SU-DHL-6 (cell line): ENCODE data around the gene CFP.

Experiments used
- H2AFZ ChIP-seq: fragments of 200-600 bp; sonication (generic); 2 replicates; pipeline ENCODE4 v1.6.1; 2014; ENCODE audit warnings: low read depth, mild to moderate bottlenecking, moderate library complexity, mixed read lengths, antibody characterized with exemption, low read length; ENCODE audit not compliant: severe bottlenecking
- H3F3A ChIP-seq: fragments of 200-600 bp; shearing (Covaris generic); 2 replicates; pipeline ENCODE4 v1.6.0; 2016; ENCODE audit warnings: antibody characterized with exemption, mild to moderate bottlenecking; ENCODE audit not compliant: insufficient read depth
- H3K27ac ChIP-seq: fragments of 200-600 bp; sonication (generic); 2 replicates; pipeline ENCODE4 v1.5.1; 2016; ENCODE audit warnings: low read depth, mild to moderate bottlenecking, low read length, moderate library complexity, mixed read lengths
- H3K27me3 ChIP-seq: fragments of 200-600 bp; sonication (generic), shearing (Covaris generic); 2 replicates; pipeline ENCODE4 v1.6.0; 2014; ENCODE audit warnings: mild to moderate bottlenecking, low read length
- H3K36me3 ChIP-seq: fragments of 200-600 bp; sonication (generic); 2 replicates; pipeline ENCODE4 v1.6.1; 2014; ENCODE audit warnings: mild to moderate bottlenecking, low read length, mixed read lengths
- H3K4me2 ChIP-seq: fragments of 300-600, 200-600 bp; shearing (Covaris generic), sonication (generic); 2 replicates; pipeline ENCODE4 v1.6.0; 2014; ENCODE audit warnings: low read length, low read depth, mild to moderate bottlenecking; ENCODE audit not compliant: poor library complexity, severe bottlenecking
- H3K4me3 ChIP-seq: fragments of 200-600 bp; sonication (generic); 2 replicates; pipeline ENCODE4 v1.5.1; 2014; ENCODE audit warnings: antibody characterized with exemption, low read length, mild to moderate bottlenecking, mixed read lengths; ENCODE audit not compliant: insufficient read depth, poor library complexity, severe bottlenecking
- H3K79me2 ChIP-seq: fragments of 200-600 bp; sonication (generic); 2 replicates; pipeline ENCODE4 v1.6.1; 2014; ENCODE audit warnings: mild to moderate bottlenecking, low read length, moderate library complexity; ENCODE audit not compliant: insufficient read depth
- H3K9ac ChIP-seq: fragments of 200-600 bp; sonication (generic); 2 replicates; pipeline ENCODE4 v1.7.0; 2014; ENCODE audit warnings: mild to moderate bottlenecking, low read length
- H3K9me2 ChIP-seq: fragments of 200-600 bp; sonication (generic); replicated peaks from 2 replicates; pipeline ENCODE4 v1.6.1; 2014; ENCODE audit warnings: low read length; ENCODE audit not compliant: insufficient read depth
- H3K9me3 ChIP-seq: fragments of 200-600 bp; sonication (generic); 2 replicates; pipeline ENCODE4 v1.6.1; 2014; ENCODE audit warnings: low read length, mixed read lengths; ENCODE audit not compliant: insufficient read depth
- H4K20me1 ChIP-seq: fragments of 200-600 bp; sonication (generic); 2 replicates; pipeline ENCODE4 v1.6.1; 2014; ENCODE audit warnings: low read depth, mild to moderate bottlenecking, antibody characterized with exemption, low read length, moderate library complexity, mixed read lengths
- EZH2phosphoT487 ChIP-seq: fragments of 200-600 bp; sonication (generic), shearing (Covaris generic); conservative IDR thresholded peaks from 2 replicates; pipeline ENCODE4 v1.6.1; 2018; ENCODE audit warnings: mild to moderate bottlenecking, antibody characterized with exemption, low read length, moderate library complexity, mixed read lengths
- TF ChIP-seq, protein P1 (sequence below): fragments of 200-600 bp; sonication (generic); IDR thresholded peaks from one replicate; pipeline ENCODE4 v1.5.1; 2017; ENCODE audit warnings: antibody characterized with exemption, mild to moderate bottlenecking, low read length, moderate library complexity; ENCODE audit not compliant: insufficient read depth, poor library complexity, severe bottlenecking

CFP gene

DNA sequence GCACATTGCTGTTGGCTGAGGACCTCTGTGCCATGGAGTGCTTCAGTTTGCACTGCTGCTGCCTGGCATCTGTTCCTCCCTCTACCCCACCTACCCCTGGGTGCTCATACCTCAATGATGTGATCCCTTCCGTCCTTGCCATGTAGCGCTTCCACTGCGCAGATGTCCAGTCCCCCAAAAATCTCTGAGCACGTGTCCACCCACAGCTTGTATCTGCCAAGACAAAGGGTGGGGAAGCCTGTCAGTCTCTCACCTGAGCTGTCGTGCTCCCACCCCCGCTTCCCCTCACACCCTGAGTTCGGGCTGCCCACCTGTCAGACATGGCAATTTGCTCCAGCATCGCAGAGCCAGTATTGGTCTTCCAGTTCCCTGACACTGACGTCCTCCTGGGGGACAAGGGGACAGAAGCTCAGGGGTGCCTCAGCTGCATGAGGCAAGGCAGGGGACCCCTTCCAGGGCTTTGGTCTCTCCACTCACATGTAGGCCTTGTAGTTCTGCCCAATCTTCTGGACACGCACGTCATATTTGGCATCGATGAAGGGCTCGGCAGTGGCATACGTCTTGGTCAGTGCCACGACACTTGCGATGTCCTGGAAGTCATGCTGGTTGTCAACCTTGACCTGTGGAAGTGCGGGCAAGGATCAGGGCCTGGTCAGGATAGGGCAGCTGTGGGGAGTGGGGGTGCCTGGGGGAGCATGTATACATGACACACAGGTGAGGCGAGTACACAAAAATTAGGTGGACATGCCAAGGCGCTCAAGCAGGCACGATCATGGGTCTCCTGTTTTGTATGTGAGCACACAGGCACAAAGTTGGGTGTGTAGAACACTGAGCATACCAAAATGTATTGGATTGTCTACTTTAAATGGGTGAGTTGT, 53.5 kb downstream of the CFP start:
- Histone ChIP-seq H3K9me3 (no peaks in the 10 kb centered on the region), H4K20me1 (no peaks in the 10 kb centered on the region)

DNA sequence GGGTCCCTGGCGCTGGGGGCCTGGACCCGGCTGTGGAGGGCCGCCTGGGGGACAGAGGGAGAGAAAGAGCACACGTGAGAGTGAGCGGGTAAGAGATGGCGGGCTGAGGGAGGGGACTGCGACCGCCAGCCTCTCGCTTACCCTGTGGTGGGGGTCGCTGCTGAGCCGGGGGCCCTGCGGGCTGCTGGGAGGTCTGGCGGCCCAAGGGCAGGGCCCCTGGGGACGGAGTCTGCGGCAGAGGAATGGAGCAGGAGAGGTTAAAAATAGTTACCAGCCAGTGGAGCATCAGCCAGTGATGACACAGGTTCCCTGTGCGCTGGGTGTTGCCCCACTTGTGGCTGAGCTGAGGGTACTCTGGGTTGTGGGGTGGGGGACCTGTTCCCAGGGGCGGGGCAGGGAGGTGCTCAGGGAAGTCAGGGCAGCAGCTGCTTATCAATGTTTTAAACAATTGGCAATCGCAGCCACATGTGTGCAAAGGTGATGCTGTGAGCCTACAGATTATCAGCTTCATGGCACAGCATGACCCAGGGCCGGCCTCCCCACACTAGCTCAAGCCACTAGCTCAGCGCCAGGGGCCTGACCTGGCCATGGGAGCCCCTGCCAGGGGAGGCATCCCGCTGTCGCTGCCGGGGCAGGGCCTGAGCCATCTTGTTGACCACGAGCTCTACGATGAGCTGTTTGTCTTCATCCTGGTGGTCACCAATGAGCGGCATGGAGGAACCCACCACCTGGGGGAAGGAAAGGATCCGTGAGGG, 55.0 kb downstream of the CFP start:
- no peak overlapping the region for H3K27ac ChIP-seq
- H3K36me3 ChIP-seq, result no peaks in the 10 kb centered on the region
- H3K9ac ChIP-seq, result no peak overlapping the region
- H2AFZ ChIP-seq, result no peak overlapping the region
- no peaks in the 10 kb centered on the region for H3F3A ChIP-seq
- TF ChIP-seq EZH2phosphoT487, result no peak
- TF ChIP-seq, protein P1, sequence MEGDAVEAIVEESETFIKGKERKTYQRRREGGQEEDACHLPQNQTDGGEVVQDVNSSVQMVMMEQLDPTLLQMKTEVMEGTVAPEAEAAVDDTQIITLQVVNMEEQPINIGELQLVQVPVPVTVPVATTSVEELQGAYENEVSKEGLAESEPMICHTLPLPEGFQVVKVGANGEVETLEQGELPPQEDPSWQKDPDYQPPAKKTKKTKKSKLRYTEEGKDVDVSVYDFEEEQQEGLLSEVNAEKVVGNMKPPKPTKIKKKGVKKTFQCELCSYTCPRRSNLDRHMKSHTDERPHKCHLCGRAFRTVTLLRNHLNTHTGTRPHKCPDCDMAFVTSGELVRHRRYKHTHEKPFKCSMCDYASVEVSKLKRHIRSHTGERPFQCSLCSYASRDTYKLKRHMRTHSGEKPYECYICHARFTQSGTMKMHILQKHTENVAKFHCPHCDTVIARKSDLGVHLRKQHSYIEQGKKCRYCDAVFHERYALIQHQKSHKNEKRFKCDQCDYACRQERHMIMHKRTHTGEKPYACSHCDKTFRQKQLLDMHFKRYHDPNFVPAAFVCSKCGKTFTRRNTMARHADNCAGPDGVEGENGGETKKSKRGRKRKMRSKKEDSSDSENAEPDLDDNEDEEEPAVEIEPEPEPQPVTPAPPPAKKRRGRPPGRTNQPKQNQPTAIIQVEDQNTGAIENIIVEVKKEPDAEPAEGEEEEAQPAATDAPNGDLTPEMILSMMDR, result no peak
- H3K9me3 ChIP-seq, result no peaks in the 10 kb centered on the region
- H3K79me2 ChIP-seq, result no peaks in the 10 kb centered on the region
- H3K4me2 ChIP-seq, result no peak overlapping the region
- H3K9me2 ChIP-seq, result no peaks in the 10 kb centered on the region
- no peaks in the 10 kb centered on the region for H4K20me1 ChIP-seq
- no peaks in the 10 kb centered on the region for H3K27me3 ChIP-seq
- no peak overlapping the region for H3K4me3 ChIP-seq

More for the DNA sequence above, 53.5 kb downstream of the CFP start:
- H3K9ac ChIP-seq, result no peak overlapping the region
- no peak overlapping the region for H3K27ac ChIP-seq
- H2AFZ ChIP-seq, result no peak overlapping the region
- no peaks in the 10 kb centered on the region for H3K27me3 ChIP-seq
- no peaks in the 10 kb centered on the region for H3K9me2 ChIP-seq
- no peak for TF ChIP-seq EZH2phosphoT487
- TF ChIP-seq, protein P1, result no peak
- no peak overlapping the region for H3K4me2 ChIP-seq
- H3F3A ChIP-seq, result no peaks in the 10 kb centered on the region
- H3K36me3 ChIP-seq, result no peaks in the 10 kb centered on the region
- H3K4me3 ChIP-seq, result no peak overlapping the region
- no peaks in the 10 kb centered on the region for H3K79me2 ChIP-seq

DNA sequence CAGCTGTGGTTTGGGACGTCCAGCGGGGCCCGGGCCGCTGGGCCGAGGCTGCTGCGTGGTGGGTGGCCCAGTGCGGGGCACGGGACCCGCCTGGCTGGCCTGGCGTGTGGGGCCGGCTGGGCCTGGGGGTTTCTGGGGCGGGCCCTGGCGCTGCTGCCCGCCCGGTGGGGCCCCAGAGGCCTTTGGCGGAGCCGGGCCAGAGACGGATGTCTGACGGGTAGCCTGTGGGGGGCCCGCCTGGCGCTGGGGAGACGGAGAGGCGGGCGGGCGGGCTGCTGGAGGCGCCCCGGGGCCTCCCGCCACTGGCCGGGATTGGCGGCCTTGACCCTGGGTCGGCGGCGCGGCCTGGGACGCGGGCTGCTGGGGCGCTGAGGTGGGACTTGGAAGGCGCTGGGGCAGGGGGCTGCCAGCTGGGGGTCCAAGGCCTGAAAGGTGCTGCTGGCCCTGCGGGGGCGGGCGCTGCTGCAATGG, 55.6 kb downstream of the CFP start:
- Histone ChIP-seq H3K9me3 (no peaks in the 10 kb centered on the region), H2AFZ (no peak overlapping the region), H4K20me1 (no peaks in the 10 kb centered on the region), H3K36me3 (no peaks in the 10 kb centered on the region), H3K4me3 (no peak overlapping the region), H3K4me2 (no peak overlapping the region), H3K9ac (no peak overlapping the region), H3F3A (no peaks in the 10 kb centered on the region), H3K9me2 (no peaks in the 10 kb centered on the region), H3K79me2 (no peaks in the 10 kb centered on the region), H3K27me3 (no peaks in the 10 kb centered on the region), H3K27ac (no peak overlapping the region)
- TF ChIP-seq EZH2phosphoT487, result no peak
- TF ChIP-seq, protein P1, result no peak
